ENCODE results near the gene ZMAT5.

DNA sequence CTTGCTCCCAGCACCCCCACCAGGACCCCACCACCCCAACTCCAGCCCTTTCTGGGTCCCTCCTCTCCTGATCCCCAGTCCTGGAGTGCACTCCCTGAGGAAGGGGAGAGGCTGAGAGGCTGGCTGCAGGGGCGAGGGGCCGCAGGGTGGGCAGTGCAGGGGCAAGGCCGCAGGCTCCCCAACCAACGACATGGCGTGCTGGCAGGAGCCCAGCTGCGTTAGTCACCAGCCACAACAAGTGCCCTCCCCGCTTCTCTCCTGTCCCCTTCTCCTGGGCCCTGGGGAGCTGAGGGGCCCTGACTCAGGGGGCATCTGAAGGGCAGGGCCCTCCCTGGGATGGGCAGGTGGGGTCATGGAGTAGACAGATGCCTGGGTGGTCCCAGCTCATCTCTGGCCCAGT lies 44.7 kb downstream of the ZMAT5 start:
- TF ChIP-seq, protein P1, sequence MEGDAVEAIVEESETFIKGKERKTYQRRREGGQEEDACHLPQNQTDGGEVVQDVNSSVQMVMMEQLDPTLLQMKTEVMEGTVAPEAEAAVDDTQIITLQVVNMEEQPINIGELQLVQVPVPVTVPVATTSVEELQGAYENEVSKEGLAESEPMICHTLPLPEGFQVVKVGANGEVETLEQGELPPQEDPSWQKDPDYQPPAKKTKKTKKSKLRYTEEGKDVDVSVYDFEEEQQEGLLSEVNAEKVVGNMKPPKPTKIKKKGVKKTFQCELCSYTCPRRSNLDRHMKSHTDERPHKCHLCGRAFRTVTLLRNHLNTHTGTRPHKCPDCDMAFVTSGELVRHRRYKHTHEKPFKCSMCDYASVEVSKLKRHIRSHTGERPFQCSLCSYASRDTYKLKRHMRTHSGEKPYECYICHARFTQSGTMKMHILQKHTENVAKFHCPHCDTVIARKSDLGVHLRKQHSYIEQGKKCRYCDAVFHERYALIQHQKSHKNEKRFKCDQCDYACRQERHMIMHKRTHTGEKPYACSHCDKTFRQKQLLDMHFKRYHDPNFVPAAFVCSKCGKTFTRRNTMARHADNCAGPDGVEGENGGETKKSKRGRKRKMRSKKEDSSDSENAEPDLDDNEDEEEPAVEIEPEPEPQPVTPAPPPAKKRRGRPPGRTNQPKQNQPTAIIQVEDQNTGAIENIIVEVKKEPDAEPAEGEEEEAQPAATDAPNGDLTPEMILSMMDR (optimal IDR thresholded peaks at IDR 0.05 in 1 of 3, IDR thresholded peaks at IDR 0.05 in 1 of 3, conservative IDR thresholded peaks at IDR 0.05 in 1 of 3; ENCODE audit: extremely low read depth in 1 of 3, insufficient read depth in 2 of 3, low read length in 3 of 3) = no peak
- no peak for TF ChIP-seq EZH2 (IDR thresholded peaks at IDR 0.05; ENCODE audit: low read length)
